T47D (cell line): Measurements from ENCODE around the gene GDNF.
"Not testable (repeated sequence)": the region's sequence is repeated elsewhere in the genome, so short reads cannot be mapped to it uniquely, and the experiment has no call there.

Experiments used
- DNase-seq, 2 experiments: peaks; one replicate each; pipeline versions ENCODE4 v3.0.0 to v3.0.0-alpha.2; 2011 to 2012; ENCODE audit warnings: low read depth in 1 of 2, low spot score in 1 of 2
- JUND ChIP-seq: IDR thresholded peaks from 2 replicates; pipeline ENCODE4 v1.6.1; 2012; ENCODE audit warnings: low read depth
- in situ Hi-C: cut with HindIII; loops from 2 replicates; pipeline ENCODE4 v1.10.0; 2016; ENCODE audit warnings: low sequenced_read_pairs, low pct_unique_long_range_greater_than_20kb

The GDNF gene

DNA sequence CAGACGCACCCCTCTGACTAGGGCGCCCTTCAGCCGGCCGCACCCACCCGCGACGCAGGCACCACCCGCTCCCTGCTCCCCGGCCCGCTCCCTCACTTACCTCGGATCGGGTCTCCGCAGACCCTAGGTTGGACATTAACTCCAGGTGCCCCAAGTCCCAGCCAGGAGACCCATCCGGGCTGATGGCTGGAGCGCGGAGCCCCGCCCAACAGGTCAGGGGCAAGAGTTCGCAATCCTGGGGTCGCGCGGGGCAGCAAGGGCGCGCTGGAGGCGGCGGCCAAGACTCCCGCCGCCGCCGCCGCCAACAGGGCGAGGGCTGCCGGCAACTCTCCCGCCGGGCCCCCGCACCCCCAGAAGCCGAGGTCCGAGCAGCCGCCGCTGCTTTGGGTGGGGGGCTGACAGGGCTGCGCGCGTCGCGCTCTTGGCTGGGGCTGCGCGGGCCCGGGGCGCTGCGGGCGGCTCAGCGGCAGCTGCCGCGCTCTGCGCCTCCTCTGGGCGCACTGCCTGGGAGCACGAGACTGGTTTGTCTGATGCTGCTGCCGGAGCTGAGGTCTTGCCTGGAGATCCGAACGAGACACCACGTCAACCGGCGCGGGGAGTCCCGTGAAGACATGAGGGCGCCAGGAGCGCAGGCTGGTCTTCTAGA is at the start of gene GDNF:
TSS of gene GDNF (minus strand) at position 635 of the 646 bp plus-strand sequence. CDS start 5,245 bp downstream, outside the sequence.
- no peak for TF ChIP-seq JUND
- peak; percentile 50 to 74 for DNase-seq
- in situ Hi-C loops: no loop called here

DNA sequence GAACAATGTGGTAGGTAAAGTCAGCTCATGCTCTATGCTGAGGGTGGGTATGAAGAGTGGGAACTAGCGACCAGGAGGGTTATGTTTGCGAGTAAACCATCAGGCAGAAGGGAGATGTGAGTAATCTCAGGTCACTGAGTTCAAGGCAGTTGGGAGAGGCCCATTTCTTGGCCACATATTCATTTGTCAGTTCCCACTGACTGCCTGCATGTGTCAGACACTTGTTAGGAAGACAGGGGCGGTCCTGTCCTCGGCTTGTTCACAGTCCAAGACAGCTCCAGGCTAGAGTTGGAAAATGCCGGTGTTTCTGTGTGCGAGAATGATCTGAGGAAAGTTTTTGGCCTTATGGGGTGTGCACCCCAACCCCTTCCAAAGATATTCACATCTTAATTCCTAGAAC is 48.6 kb upstream of the GDNF start:
- no peak for DNase-seq
- TF ChIP-seq JUND: no peak
- in situ Hi-C loops: no loop called here

- no peak for DNase-seq
- no peak for TF ChIP-seq JUND
- in situ Hi-C loops: no loop called here
Observed at GRCh38 chr5:37886242-37886905, 46.5 kb upstream of the GDNF start.

DNA sequence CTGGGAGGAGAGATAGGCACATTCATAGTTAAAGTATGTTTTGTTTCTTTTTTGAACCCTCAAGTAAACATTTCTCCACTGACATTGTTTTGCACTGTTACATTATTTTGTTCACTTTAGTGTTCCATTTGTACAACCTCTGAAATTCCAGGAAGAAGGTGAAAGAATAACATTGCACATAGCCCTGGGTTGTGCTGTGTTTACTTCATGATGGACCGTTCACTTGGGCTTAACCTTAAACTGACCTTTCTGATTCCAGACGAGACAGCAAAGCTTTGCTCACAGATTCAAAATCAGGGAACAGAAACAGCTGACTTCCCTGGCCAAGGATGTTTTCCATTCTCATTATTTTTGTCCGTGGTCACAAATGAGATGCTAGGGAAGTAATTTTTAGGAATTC is 42.8 kb upstream of the GDNF start:
- in situ Hi-C loops: no loop called here
- DNase-seq: no peak
- TF ChIP-seq JUND: no peak

DNA sequence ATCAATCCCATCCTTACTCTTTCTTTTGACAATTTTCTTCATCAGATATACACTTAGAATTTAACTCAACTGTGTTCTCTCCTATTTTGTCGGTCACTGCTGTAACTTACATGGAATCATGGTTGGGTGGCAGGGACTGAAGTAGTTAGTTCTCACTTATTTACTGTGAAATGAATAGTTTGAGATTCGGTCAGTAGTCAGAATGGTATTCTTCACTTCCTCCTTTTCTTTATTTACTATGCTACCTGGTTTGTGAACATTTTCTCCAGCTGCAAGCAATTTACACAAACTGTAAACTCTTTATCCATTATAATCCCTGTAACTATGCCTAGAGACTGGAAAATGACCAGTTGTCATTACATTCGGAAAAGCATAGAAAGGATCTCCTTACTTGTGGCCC is 41.5 kb upstream of the GDNF start:
- in situ Hi-C loops: no loop called here
- DNase-seq: no peak
- TF ChIP-seq JUND: no peak

DNA sequence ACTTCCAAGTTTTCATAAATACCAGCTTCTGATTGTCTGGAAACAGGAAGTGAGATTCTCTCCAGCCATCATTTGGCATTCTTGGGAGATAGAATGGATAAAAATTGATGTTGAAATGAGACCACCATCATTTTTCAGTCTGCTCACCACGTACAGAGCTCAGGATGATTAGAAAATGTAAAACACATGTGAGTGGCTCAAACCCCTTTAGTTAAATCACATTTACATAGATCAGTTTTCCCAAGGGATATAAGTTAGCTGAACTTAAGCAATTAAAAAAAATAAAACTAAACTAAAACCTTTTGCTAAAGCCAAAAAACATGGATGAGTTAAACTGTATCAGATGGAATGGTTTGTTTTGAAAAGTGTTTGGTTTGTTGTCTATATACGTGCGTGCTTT is 37.1 kb upstream of the GDNF start:
- in situ Hi-C loops: no loop called here

DNA sequence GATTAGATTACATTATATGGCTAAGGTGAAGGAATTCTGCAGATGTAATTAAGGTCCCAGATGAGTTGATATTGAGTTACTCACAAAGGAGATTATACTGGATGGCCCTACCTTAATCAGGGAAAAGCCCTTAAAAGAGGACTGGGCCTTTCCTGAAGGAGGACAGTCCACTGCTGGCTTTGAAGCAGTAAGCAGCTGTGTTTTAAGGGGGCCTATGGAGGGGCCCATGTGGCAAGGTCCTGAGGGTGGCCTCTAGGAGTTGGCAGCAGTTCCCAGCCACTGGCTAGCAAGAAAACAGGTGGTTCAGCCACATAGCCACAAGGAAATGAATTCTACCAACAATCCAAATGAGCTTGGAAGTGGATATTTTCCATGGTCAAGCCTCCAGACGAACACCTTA is 36.4 kb upstream of the GDNF start:
- in situ Hi-C loops: no loop called here
- no peak for DNase-seq
- no peak for TF ChIP-seq JUND

More for the DNA sequence above, 37.1 kb upstream of the GDNF start:
- no peak for DNase-seq
- no peak for TF ChIP-seq JUND

DNA sequence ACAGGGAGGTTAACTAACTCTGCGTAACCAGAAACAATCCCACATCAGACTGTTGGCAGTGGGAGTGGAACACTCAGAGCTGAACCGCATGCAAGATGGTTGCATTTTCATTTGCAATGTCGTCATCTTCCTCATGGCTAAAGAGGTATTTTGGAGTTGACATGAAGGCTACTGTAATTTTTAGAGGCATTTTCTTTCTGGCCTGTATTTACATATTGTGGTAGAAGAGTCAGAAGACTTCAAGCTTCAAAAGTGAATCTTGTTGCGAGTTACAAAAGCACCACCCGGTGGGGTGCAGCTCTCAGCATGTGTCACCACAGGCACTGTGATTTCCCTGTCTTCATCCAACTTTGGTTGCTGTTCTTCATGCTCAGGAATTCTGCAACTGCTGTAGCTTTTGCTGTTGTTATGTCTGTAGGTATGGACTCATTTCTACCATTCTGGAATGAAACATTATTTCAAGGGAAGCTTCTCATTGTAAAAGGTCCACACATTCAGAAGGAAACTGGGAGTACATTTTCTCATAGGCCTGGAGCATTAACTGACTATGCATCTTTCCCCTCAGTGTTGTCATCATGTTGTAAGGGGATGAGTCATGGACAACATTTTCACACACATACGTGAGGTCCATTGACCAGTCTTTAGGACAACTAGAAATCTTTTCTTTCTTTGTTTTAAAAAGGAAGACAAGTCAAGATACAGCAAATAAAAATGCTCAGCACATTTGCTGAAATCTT is 35.4 kb upstream of the GDNF start:
- TF ChIP-seq JUND: no peak
- no peak for DNase-seq
- in situ Hi-C loops: no loop called here

- DNase-seq: no peak
- TF ChIP-seq JUND: no peak
- in situ Hi-C loops: no loop called here
Observed at GRCh38 chr5:37873988-37874387, 34.1 kb upstream of the GDNF start.

GRCh38 chr5:37871023-37871815 is 31.4 kb upstream of the GDNF start:
- in situ Hi-C loops: no loop called here
- TF ChIP-seq JUND: no peak
- DNase-seq: no peak

DNA sequence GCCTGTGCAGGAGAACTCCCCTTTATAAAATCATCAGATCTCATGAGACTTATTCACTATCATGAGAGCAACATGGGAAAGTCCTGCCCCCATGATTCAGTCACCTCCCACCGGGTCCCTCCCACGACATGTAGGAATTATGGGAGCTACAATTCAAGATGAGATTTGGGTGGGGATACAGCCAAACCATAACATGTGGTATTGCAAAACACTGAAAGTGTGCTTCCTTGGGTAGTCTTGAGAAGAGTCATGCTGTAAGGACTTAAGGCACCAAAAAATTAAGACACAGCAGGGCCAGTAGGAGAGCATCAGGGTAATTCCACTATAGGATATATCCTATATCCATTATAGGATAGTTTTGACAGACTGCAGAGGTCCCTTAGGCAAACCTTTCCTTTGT is 29.4 kb upstream of the GDNF start:
- no peak for TF ChIP-seq JUND
- in situ Hi-C loops: no loop called here
- DNase-seq: no peak

- TF ChIP-seq JUND: no peak
- DNase-seq: no peak
- in situ Hi-C loops: no loop called here
Observed at GRCh38 chr5:37867654-37868053, 27.8 kb upstream of the GDNF start.

- in situ Hi-C loops: not testable (repeated sequence)
Observed at GRCh38 chr5:37862907-37863306, 23.1 kb upstream of the GDNF start.

More at GRCh38 chr5:37862907-37863306, 23.1 kb upstream of the GDNF start:
- DNase-seq: not testable (repeated sequence)
